ENCODE data around the gene ANGPTL5.

ANGPTL5 gene

DNA sequence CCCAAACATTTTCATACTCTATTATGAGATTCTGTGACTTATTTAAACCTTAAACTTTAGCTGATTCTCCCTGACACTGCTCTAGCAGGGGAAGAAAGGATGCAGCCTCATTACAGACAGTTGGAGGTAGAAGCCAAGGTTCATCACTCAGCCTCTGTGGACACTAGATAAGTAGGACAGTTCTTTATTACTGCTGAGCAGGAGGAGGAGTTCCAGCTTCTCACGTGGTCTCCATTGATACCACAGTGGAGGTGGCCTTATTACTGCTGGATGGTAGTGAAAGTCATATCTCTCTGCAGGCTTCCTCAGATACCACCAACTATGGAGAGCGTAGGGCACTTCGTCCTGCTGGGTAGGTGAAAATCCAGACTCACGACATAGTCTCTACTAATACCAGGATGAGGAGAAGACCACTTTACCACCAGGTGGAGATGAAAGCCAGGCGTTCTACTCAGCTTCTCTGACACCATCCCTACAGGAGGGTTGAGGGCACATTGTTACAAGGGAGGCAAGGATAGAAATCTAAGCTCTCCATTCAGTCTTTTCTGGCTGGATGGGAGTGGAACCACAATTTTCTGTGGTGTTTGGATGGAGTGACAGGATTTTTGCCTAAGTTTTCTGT, 13.1 kb upstream of the ANGPTL5 start:
- Histone ChIP-seq H3K36me3 (ENCODE audit: control insufficient read depth, insufficient read depth, low read length) (no peaks in the 10 kb centered on the region), H3K4me2 (ENCODE audit: low read length) (no peak overlapping the region), H2AFZ (no peak overlapping the region), H3K79me2 (no peaks in the 10 kb centered on the region), H3K27ac (no peak overlapping the region), H3K27me3 (ENCODE audit: control insufficient read depth, insufficient read depth, low read length) (no peaks in the 10 kb centered on the region), H3K4me1 (no peaks in the 10 kb centered on the region), H3K9ac (no peak overlapping the region), H3K4me3 (ENCODE audit: low read depth, low read length) (no peak overlapping the region), H3K9me3 (ENCODE audit: control insufficient read depth, low read length) (no peaks in the 10 kb centered on the region)
- TF ChIP-seq, protein P1, sequence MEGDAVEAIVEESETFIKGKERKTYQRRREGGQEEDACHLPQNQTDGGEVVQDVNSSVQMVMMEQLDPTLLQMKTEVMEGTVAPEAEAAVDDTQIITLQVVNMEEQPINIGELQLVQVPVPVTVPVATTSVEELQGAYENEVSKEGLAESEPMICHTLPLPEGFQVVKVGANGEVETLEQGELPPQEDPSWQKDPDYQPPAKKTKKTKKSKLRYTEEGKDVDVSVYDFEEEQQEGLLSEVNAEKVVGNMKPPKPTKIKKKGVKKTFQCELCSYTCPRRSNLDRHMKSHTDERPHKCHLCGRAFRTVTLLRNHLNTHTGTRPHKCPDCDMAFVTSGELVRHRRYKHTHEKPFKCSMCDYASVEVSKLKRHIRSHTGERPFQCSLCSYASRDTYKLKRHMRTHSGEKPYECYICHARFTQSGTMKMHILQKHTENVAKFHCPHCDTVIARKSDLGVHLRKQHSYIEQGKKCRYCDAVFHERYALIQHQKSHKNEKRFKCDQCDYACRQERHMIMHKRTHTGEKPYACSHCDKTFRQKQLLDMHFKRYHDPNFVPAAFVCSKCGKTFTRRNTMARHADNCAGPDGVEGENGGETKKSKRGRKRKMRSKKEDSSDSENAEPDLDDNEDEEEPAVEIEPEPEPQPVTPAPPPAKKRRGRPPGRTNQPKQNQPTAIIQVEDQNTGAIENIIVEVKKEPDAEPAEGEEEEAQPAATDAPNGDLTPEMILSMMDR (IDR thresholded peaks at IDR 0.05) = no peak

DNA sequence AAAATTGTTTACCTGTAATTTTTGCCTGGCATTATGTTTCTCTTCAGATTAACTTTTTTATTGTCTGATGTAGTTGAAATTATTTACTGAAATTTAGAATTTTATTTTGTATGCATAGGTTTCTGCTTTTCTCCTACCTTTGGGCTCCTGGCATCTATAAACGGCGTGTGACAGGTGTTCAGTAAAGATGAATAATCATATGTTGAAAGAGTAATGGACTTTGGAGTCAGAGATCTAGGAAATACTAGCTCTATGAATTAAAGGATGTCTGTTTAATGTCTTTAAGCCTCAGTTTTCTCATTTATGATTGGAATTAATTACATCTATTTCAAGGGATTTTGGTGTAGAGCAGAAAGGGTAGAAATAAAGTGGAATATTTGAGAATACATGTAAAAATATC, 7.2 kb upstream of the ANGPTL5 start:
- Histone ChIP-seq H3K79me2 (no peaks in the 10 kb centered on the region), H3K4me3 (ENCODE audit: low read depth, low read length) (no peak overlapping the region), H3K9ac (no peak overlapping the region), H3K4me2 (ENCODE audit: low read length) (no peak overlapping the region), H2AFZ (no peak overlapping the region), H3K4me1 (no peaks in the 10 kb centered on the region), H3K36me3 (ENCODE audit: control insufficient read depth, insufficient read depth, low read length) (no peaks in the 10 kb centered on the region), H3K27me3 (ENCODE audit: control insufficient read depth, insufficient read depth, low read length) (no peaks in the 10 kb centered on the region), H3K27ac (no peak overlapping the region), H3K9me3 (ENCODE audit: control insufficient read depth, low read length) (no peaks in the 10 kb centered on the region)
- TF ChIP-seq, protein P1 (IDR thresholded peaks at IDR 0.05) = no peak

DNA sequence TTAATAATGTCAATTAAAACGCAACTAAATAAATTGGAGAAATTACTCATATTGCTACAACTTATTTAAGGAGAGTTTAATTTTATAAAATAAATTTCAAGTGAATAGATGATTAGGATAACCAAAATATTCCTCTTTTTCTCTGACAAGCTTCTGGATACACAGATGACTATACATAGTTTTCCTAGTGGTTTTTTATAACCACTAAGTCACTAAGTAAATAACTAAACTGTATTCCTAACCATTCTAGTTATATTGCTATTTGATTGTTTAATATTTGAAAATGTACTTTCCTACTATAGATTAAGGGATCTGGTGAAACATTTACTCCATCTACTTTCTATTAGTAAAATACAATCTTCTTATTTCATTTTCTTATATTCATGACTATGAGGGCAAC, 4.7 kb upstream of the ANGPTL5 start:
- Histone ChIP-seq H3K9ac (no peak overlapping the region), H3K36me3 (ENCODE audit: control insufficient read depth, insufficient read depth, low read length) (no peaks in the 10 kb centered on the region), H3K4me3 (ENCODE audit: low read depth, low read length) (no peak overlapping the region), H3K27me3 (ENCODE audit: control insufficient read depth, insufficient read depth, low read length) (no peaks in the 10 kb centered on the region), H3K9me3 (ENCODE audit: control insufficient read depth, low read length) (no peaks in the 10 kb centered on the region), H3K4me1 (no peaks in the 10 kb centered on the region), H3K27ac (no peak overlapping the region), H2AFZ (no peak overlapping the region), H3K79me2 (no peaks in the 10 kb centered on the region), H3K4me2 (ENCODE audit: low read length) (no peak overlapping the region)
- TF ChIP-seq, protein P1 (IDR thresholded peaks at IDR 0.05) = no peak

DNA sequence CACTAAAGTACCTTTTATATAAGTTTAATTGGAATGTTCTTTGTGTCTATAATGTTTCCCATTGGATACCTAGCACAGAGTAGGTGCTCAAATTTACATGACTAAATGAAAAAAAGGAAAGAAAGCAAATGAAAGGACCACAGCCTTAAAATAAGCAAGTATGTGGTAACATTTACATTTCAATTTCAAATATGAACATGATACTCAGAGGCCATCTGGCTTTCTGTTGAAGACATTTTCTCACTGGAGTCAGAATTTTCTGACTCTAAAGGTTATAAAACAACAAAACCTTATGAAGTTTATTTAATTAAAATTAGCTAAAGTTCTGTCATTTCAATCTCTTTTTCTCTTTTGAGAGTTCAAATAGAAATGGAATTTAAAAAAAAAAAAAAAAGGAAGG, 904 bp upstream of the ANGPTL5 start:
- no peak overlapping the region for H3K4me3 ChIP-seq (ENCODE audit: low read depth, low read length)
- no peak overlapping the region for H3K27ac ChIP-seq
- no peaks in the 10 kb centered on the region for H3K36me3 ChIP-seq (ENCODE audit: control insufficient read depth, insufficient read depth, low read length)

More for the DNA sequence above, 904 bp upstream of the ANGPTL5 start:
- Histone ChIP-seq H3K9me3 (ENCODE audit: control insufficient read depth, low read length) (no peaks in the 10 kb centered on the region), H2AFZ (no peak overlapping the region), H3K27me3 (ENCODE audit: control insufficient read depth, insufficient read depth, low read length) (no peaks in the 10 kb centered on the region), H3K79me2 (no peaks in the 10 kb centered on the region), H3K9ac (no peak overlapping the region), H3K4me1 (no peaks in the 10 kb centered on the region), H3K4me2 (ENCODE audit: low read length) (no peak overlapping the region)
- TF ChIP-seq, protein P1 (IDR thresholded peaks at IDR 0.05) = no peak

Measured in parathyroid adenoma (tissue), 2 donors.